GM12865 (cell line): ENCODE data around the gene LCAT.
A peak's percentile ranks its signal among the peaks of the same experiment; 100 is the strongest.
"Not testable (repeated sequence)": the region's sequence is repeated elsewhere in the genome, so short reads cannot be mapped to it uniquely, and the experiment has no call there.

Experiments
- DNase-seq: peaks from one replicate; pipeline ENCODE4 v3.0.0; 2010; ENCODE audit warnings: low read depth
- H3K4me3 ChIP-seq: 2 replicates; pipeline ENCODE4 v1.5.1; 2011; ENCODE audit warnings: mild to moderate bottlenecking, low read depth, low read length, control low read depth
- CTCF ChIP-seq: IDR thresholded peaks from 2 replicates; pipeline ENCODE4 v1.5.1; 2011; ENCODE audit warnings: low read length, control low read depth, low read depth, inconsistent platforms; ENCODE audit not compliant: insufficient read depth; ENCODE audit errors: missing control alignments

LCAT gene

DNA sequence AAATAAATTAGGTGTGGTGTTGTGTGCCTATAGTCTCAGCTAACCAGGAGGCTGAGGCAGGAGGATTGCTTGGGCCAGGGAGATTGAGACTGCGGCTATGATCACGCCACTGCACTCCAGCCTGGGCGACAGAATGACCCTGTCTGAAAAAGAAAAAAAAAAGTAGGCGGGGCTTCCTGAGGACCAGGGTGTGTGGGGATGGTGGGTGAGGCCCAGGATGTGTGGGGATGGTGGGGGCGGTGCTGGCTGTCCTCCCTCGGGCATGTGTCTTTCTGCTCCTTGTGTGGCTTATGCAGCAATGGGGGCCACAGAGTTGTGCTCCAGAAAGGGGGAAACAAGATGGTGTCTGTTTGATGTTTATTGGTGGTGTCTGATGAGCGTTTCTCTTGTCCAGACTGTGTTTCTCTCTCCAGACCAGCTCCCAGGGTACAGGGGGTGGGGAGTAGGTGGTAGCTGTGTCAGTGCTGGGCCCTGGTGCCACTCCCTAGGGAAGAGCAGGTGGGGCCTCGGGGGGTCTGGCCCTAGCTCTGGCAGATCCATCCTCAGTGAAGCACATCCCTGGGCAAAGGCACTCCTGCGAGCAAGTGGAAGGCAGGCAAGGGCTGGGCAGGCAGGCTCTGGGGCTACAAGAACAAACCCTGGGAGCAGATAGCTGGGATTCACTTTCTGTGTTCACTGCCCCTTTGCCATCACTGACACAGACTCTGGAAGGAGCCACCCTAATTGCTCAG, 2.3 kb downstream of the LCAT start:
- no peak for TF ChIP-seq CTCF
- DNase-seq, result no peak
- H3K4me3 ChIP-seq, result no peak overlapping the region

DNA sequence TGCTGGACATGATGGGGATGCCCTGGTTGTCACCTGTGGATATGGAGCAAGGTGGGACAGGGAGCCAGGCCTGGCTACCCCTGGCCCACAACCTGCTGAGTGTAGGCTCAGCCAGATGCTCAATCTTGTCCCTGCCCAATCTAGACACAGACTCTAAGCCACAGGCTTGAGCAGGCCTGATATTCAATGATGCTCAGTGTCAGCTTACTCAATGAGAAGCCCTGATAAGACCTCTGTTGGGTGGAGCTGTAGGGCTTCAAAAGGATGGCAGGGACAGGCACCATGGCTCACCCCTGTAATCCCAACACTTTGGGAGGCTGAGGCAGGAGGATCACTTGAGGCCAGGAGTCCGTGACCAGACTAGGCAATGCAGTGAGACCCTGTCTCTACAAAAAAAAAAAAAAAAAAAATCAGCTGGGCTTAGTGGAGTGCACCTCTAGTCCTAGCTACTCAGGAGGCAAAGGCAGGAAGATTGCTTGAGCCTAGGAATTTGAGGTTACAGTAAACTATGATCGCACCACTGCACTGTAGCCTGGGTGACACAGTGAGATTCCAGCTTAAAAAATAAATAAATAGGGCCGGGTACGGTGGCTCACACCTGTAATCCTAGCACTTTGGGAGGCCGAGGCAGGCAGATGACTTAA, 3.4 kb downstream of the LCAT start:
- no peak for DNase-seq
- no peak for TF ChIP-seq CTCF
- H3K4me3 ChIP-seq, result no peak overlapping the region

GRCh38 chr16:67939507-67940445, 4.1 kb downstream of the LCAT start:
- no peak for TF ChIP-seq CTCF

DNA sequence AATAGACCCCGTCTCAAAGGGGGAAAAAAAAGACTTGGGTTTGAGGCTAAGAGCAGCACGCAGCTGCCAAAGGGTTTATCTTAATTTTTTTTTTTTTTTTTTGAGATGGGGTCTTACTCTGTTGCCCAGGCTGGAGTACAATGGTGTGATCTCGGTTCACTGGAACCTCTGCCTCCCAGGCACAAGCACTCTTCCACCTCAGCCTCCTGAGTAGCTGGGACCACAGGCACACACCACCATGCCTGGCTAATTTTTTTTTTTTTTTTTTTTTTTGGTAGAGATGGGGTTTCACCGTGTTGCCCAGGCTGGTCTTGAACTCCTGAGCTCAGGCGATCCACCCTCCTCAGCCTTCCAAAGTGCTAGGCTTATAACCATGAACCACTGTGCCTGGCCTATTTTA, 6.2 kb downstream of the LCAT start:
- not testable (repeated sequence) for H3K4me3 ChIP-seq, DNase-seq

More at GRCh38 chr16:67939507-67940445, 4.1 kb downstream of the LCAT start:
- DNase-seq, result no peak
- H3K4me3 ChIP-seq, result no peak overlapping the region

DNA sequence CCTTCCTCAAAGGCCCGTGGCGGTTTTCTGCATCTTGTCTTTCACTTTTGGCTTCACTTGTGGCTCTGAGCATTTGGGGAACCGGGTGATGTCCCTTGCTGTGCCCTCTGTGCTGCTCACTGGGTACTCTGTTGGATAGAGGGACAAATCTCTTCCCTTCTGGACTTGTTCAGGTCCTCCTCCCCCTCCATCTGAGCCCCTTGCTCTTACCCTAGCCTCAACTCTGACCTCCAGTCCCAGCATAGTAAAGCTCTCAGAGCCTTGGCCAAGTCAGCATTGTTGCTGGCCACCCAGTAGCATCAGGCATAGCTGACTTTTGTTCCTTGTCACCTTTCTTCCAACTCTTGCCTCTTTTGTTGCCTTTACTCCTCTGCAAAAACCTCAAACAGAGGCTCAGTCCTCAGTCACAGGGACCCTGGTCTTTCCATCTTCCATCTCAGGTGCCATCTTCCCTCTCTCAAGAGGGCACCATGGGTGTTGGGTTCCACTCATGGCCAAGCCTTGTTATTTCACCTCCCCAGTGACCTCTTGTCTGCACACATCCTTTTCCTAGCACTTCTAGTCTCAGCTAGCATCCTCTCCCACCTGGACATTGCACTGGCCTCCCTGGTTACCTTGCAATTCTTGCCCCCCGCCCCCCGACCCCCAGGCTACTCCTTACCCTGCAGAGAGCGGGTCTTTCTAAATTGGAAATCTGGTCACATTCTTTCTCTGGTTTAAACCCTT, 6.9 kb downstream of the LCAT start:
- TF ChIP-seq CTCF, result no peak
- peak; percentile 93 for DNase-seq
- H3K4me3 ChIP-seq, result peak overlapping the region; percentile 88

DNA sequence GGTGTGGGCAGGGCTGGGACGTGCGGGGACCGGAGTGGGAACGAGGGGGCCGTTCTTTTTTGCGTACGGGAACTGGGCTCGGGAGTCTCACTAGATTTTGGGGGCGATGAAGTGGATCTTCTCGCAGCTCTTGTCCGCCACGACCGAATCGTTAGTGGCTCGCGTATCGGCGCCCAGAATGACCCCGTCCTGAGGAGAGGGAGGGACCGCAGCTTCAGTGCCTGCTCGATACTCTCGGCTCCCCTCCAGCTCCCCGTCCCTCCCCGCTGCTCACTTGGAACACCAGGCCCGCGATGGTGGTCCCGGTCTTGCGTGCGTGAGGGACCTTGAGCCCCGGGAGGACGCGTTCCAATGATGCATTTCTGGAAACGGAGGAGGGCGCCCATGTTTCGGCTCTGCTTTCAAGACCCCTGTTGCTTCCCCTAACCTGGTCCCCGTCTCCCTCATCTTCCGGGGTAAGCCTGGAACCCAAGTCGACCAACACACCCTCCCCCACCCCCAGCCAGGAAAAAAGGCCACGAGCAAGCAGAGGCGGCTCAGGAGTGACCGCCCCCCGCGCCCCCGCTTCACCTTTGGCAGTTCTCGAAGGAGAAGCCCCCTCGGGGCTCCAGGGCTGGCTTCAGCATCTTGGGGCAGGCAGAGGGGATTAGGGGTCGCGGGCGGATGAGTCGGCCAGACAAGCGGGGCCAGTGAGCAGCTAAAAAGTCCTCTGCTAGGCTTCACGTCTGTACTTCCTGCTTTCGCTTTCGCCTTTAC, 7.6 kb downstream of the LCAT start, which contains the start of gene PSMB10:
PSMB10 (minus strand) TSS at position 727 of the 756 bp plus-strand sequence; CDS start at position 626, 101 bp downstream.
- H3K4me3 ChIP-seq, result peak within 1 kb of the TSS; percentile 88
- DNase-seq, result peak; percentile 64

More for the DNA sequence above, 7.6 kb downstream of the LCAT start, which contains the start of gene PSMB10:
- no peak for TF ChIP-seq CTCF
